22Rv1 (cell line): ENCODE data around the gene RITA1.

Experiments
- H3K27ac ChIP-seq: fragments of 450-650 bp; 2 replicates; pipeline ENCODE4 v1.5.1; 2017
- ZFX ChIP-seq: fragments of 450-650 bp; IDR thresholded peaks from 2 replicates; pipeline ENCODE4 v1.6.1; 2017; ENCODE audit warnings: antibody characterized with exemption, borderline replicate concordance
- TF ChIP-seq, protein P1 (sequence below): fragments of 450-650 bp; IDR thresholded peaks from 2 replicates; pipeline ENCODE4 v1.5.1; 2017; ENCODE audit warnings: mild to moderate bottlenecking

The RITA1 gene

DNA sequence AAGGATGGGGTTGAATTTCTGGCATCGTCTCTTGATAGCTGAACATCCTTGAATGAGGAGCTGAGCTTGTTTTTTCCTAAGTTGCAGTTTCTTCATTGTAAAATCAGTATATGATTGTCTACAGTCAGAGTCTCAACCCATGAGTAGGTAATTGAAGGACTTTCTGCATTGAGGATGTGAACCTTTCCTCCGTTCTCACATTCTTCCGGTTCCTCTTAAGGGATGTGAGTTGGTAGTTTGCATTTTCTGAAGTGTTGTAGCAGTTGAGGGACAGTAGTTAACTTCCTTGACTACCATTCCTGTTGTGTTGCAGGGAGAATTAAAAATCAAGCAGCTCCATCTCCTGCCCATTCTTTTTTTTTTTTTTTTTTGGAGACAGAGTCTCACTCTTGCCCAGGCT, 54.9 kb downstream of the RITA1 start:
- peak overlapping the region; percentile 99 for H3K27ac ChIP-seq
- TF ChIP-seq, protein P1, sequence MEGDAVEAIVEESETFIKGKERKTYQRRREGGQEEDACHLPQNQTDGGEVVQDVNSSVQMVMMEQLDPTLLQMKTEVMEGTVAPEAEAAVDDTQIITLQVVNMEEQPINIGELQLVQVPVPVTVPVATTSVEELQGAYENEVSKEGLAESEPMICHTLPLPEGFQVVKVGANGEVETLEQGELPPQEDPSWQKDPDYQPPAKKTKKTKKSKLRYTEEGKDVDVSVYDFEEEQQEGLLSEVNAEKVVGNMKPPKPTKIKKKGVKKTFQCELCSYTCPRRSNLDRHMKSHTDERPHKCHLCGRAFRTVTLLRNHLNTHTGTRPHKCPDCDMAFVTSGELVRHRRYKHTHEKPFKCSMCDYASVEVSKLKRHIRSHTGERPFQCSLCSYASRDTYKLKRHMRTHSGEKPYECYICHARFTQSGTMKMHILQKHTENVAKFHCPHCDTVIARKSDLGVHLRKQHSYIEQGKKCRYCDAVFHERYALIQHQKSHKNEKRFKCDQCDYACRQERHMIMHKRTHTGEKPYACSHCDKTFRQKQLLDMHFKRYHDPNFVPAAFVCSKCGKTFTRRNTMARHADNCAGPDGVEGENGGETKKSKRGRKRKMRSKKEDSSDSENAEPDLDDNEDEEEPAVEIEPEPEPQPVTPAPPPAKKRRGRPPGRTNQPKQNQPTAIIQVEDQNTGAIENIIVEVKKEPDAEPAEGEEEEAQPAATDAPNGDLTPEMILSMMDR: no peak
- no peak for TF ChIP-seq ZFX

DNA sequence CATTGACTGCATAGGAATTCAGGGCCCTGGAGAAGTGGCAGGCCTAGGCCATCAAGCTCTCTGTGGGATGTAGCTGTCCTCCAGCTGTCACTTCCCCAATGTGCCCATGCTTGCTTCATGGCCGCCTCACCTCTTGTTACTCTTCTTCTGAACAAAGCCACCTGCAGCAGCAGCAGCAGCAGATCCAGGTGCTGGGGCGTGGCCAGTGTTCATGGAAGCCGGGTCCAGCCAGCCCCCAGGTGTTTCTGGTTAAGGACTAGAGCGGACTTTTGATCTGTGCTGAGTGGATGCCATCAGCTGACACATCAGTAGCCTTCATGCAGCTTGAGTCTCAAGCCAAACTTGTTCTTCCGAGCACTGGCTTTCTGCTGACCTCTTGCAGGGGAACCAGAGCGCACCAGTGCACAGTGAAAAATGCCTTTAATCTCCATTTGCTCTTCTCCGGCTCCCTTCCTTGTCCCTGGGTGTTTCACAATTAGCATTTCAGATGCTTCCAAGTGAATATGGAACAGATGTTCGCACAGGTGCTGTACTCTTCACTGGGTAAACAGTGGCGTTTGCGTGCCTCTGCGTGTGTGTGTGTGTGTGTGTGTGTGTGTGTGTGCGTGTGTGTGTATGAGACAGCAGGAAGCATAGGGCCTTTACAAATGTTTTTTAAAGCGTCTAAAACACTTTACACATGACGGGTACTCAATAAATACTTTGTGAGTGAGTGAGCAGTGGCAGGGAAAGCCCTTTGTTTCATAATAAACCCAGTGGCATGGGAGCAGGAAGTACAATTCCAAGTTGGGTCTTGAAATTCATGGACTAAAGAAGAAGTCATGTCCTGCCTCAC, 55.9 kb downstream of the RITA1 start:
- TF ChIP-seq, protein P1: no peak
- TF ChIP-seq ZFX: no peak
- H3K27ac ChIP-seq: peak overlapping the region; percentile 99
